ENCODE results near the gene EVC2.

Gene EVC2

GRCh38 chr4:5712517-5712916, 4.2 kb upstream of the EVC2 start:
- no peak overlapping the region for H3K27ac ChIP-seq (ENCODE audit: low read length)
- peaks cover 5% of the 10 kb centered on the region; the same call in 1 of the 2 replicates for H3K9me3 ChIP-seq (ENCODE audit: insufficient read depth, low read length)
- H3K36me3 ChIP-seq (replicated peaks; ENCODE audit: low read depth, low read length): peaks cover 6% of the 10 kb centered on the region
- H2AFZ ChIP-seq (ENCODE audit: low read depth, low read length): no peak overlapping the region
- peaks cover 19% of the 10 kb centered on the region for H3K79me2 ChIP-seq (ENCODE audit: low read length)
- H3K9ac ChIP-seq (ENCODE audit: low read length): no peak overlapping the region
- no peak for TF ChIP-seq EZH2phosphoT487 (IDR thresholded peaks at IDR 0.05; ENCODE audit: low read depth)
- TF ChIP-seq CTCF (IDR thresholded peaks at IDR 0.05; ENCODE audit: low read depth, low read length): no peak
- H3K4me3 ChIP-seq (ENCODE audit: low read length): no peak overlapping the region
- peak overlapping the region; percentile 98 for H3K4me2 ChIP-seq (ENCODE audit: low read length)
- peaks cover 31% of the 10 kb centered on the region for H3K4me1 ChIP-seq (ENCODE audit: low read length)
- peaks cover 3% of the 10 kb centered on the region; the same call in 1 of the 2 replicates for H4K20me1 ChIP-seq (ENCODE audit: insufficient read depth, low read length)
- no peaks in the 10 kb centered on the region for H3K27me3 ChIP-seq (ENCODE audit: low read depth, low read length)

GRCh38 chr4:5711479-5712184, 3.3 kb upstream of the EVC2 start:
- H3K4me2 ChIP-seq (ENCODE audit: low read length): peak overlapping the region; percentile 98
- TF ChIP-seq CTCF (IDR thresholded peaks at IDR 0.05; ENCODE audit: low read depth, low read length) (no peak), EZH2phosphoT487 (IDR thresholded peaks at IDR 0.05; ENCODE audit: low read depth) (no peak)

GRCh38 chr4:5710961-5711478, 2.7 kb upstream of the EVC2 start, which contains the start of gene EVC:
EVC (plus strand) TSS chr4:5711201; CDS start chr4:5711381, 180 bp downstream.
- Histone ChIP-seq H2AFZ (ENCODE audit: low read depth, low read length) (peak within 1 kb of the TSS; percentile 100), H4K20me1 (ENCODE audit: insufficient read depth, low read length) (peaks cover 3% of the 10 kb centered on the region; the same call in 1 of the 2 replicates), H3K36me3 (replicated peaks; ENCODE audit: low read depth, low read length) (peaks cover 6% of the 10 kb centered on the region), H3K27me3 (ENCODE audit: low read depth, low read length) (no peaks in the 10 kb centered on the region), H3K9me3 (ENCODE audit: insufficient read depth, low read length) (peaks cover 5% of the 10 kb centered on the region; the same call in 1 of the 2 replicates), H3K27ac (ENCODE audit: low read length) (peak within 1 kb of the TSS; percentile 31), H3K4me3 (ENCODE audit: low read length) (peak within 1 kb of the TSS; percentile 93), H3K4me2 (ENCODE audit: low read length) (peak within 1 kb of the TSS; percentile 100), H3K9ac (ENCODE audit: low read length) (peak within 1 kb of the TSS; percentile 87), H3K79me2 (ENCODE audit: low read length) (peaks cover 27% of the 10 kb centered on the region), H3K4me1 (ENCODE audit: low read length) (peaks cover 38% of the 10 kb centered on the region)
- TF ChIP-seq CTCF (IDR thresholded peaks at IDR 0.05; ENCODE audit: low read depth, low read length) (no peak), EZH2phosphoT487 (IDR thresholded peaks at IDR 0.05; ENCODE audit: low read depth) (no peak)

More at GRCh38 chr4:5711479-5712184, 3.3 kb upstream of the EVC2 start:
- Histone ChIP-seq H3K9me3 (ENCODE audit: insufficient read depth, low read length) (peaks cover 5% of the 10 kb centered on the region; the same call in 1 of the 2 replicates), H4K20me1 (ENCODE audit: insufficient read depth, low read length) (peaks cover 3% of the 10 kb centered on the region; the same call in 1 of the 2 replicates), H3K4me1 (ENCODE audit: low read length) (peaks cover 37% of the 10 kb centered on the region), H2AFZ (ENCODE audit: low read depth, low read length) (no peak overlapping the region), H3K36me3 (replicated peaks; ENCODE audit: low read depth, low read length) (peaks cover 6% of the 10 kb centered on the region), H3K27me3 (ENCODE audit: low read depth, low read length) (no peaks in the 10 kb centered on the region), H3K79me2 (ENCODE audit: low read length) (peaks cover 27% of the 10 kb centered on the region), H3K4me3 (ENCODE audit: low read length) (peak overlapping the region; percentile 93), H3K27ac (ENCODE audit: low read length) (no peak overlapping the region), H3K9ac (ENCODE audit: low read length) (peak overlapping the region; percentile 69)

Measured in OCI-LY3 (cell line).